Parathyroid adenoma (tissue), 2 donors: ENCODE measurements around the gene TXNDC11.

Experiments used
- H2AFZ ChIP-seq: fragments of 300-600 bp; sonication (generic); one replicate; pipeline ENCODE4 v1.7.0; 2017; ENCODE audit warnings: antibody characterized with exemption, mild to moderate bottlenecking
- H3K27ac ChIP-seq: fragments of 300-600 bp; sonication (generic); one replicate; pipeline ENCODE4 v1.7.0; 2017
- H3K27me3 ChIP-seq: fragments of 300-600 bp; sonication (generic); one replicate; pipeline ENCODE4 v1.7.0; 2017; ENCODE audit warnings: low read length; ENCODE audit not compliant: control insufficient read depth, insufficient read depth
- H3K36me3 ChIP-seq: fragments of 300-600 bp; sonication (generic); one replicate; pipeline ENCODE4 v1.7.0; 2017; ENCODE audit warnings: low read length; ENCODE audit not compliant: control insufficient read depth, insufficient read depth
- H3K4me1 ChIP-seq: fragments of 300-600 bp; sonication (generic); one replicate; pipeline ENCODE4 v1.7.0; 2017; ENCODE audit warnings: control low read depth
- H3K4me2 ChIP-seq: fragments of 300-600 bp; sonication (generic); one replicate; pipeline ENCODE4 v1.7.0; 2017; ENCODE audit warnings: low read length
- H3K4me3 ChIP-seq: fragments of 300-600 bp; sonication (generic); one replicate; pipeline ENCODE4 v1.7.0; 2017; ENCODE audit warnings: low read depth, low read length
- H3K79me2 ChIP-seq: fragments of 300-600 bp; sonication (generic); one replicate; pipeline ENCODE4 v1.7.0; 2017; ENCODE audit warnings: control low read depth
- H3K9ac ChIP-seq: fragments of 300-600 bp; sonication (generic); one replicate; pipeline ENCODE4 v1.7.0; 2017; ENCODE audit warnings: mild to moderate bottlenecking
- H3K9me3 ChIP-seq: fragments of 300-600 bp; sonication (generic); one replicate; pipeline ENCODE4 v1.7.0; 2017; ENCODE audit warnings: low read length; ENCODE audit not compliant: control insufficient read depth
- TF ChIP-seq, protein P1 (sequence below): fragments of 300-600 bp; sonication (generic); IDR thresholded peaks from one replicate; pipeline ENCODE4 v1.7.0; 2017; ENCODE audit warnings: antibody characterized with exemption, mild to moderate bottlenecking
- donor health status: primary hyperparathyroidism.

TXNDC11 gene

GRCh38 chr16:11637320-11637719, 105.3 kb downstream of the TXNDC11 start:
- Histone ChIP-seq H3K4me3 (no peak overlapping the region), H3K36me3 (no peaks in the 10 kb centered on the region), H3K9me3 (no peaks in the 10 kb centered on the region), H3K9ac (no peak overlapping the region), H3K79me2 (no peaks in the 10 kb centered on the region), H3K27me3 (no peaks in the 10 kb centered on the region), H3K4me2 (no peak overlapping the region), H3K4me1 (peaks cover 30% of the 10 kb centered on the region), H2AFZ (no peak overlapping the region), H3K27ac (no peak overlapping the region)
- TF ChIP-seq, protein P1, sequence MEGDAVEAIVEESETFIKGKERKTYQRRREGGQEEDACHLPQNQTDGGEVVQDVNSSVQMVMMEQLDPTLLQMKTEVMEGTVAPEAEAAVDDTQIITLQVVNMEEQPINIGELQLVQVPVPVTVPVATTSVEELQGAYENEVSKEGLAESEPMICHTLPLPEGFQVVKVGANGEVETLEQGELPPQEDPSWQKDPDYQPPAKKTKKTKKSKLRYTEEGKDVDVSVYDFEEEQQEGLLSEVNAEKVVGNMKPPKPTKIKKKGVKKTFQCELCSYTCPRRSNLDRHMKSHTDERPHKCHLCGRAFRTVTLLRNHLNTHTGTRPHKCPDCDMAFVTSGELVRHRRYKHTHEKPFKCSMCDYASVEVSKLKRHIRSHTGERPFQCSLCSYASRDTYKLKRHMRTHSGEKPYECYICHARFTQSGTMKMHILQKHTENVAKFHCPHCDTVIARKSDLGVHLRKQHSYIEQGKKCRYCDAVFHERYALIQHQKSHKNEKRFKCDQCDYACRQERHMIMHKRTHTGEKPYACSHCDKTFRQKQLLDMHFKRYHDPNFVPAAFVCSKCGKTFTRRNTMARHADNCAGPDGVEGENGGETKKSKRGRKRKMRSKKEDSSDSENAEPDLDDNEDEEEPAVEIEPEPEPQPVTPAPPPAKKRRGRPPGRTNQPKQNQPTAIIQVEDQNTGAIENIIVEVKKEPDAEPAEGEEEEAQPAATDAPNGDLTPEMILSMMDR: no peak

GRCh38 chr16:11636172-11636721, 106.4 kb downstream of the TXNDC11 start:
- H2AFZ ChIP-seq: peak overlapping the region; percentile 36
- H3K27ac ChIP-seq: no peak overlapping the region
- no peaks in the 10 kb centered on the region for H3K79me2 ChIP-seq
- H3K9me3 ChIP-seq: no peaks in the 10 kb centered on the region
- no peaks in the 10 kb centered on the region for H3K27me3 ChIP-seq
- no peaks in the 10 kb centered on the region for H3K36me3 ChIP-seq
- no peak overlapping the region for H3K4me2 ChIP-seq
- H3K9ac ChIP-seq: no peak overlapping the region
- TF ChIP-seq, protein P1: no peak
- H3K4me1 ChIP-seq: peaks cover 21% of the 10 kb centered on the region
- no peak overlapping the region for H3K4me3 ChIP-seq

DNA sequence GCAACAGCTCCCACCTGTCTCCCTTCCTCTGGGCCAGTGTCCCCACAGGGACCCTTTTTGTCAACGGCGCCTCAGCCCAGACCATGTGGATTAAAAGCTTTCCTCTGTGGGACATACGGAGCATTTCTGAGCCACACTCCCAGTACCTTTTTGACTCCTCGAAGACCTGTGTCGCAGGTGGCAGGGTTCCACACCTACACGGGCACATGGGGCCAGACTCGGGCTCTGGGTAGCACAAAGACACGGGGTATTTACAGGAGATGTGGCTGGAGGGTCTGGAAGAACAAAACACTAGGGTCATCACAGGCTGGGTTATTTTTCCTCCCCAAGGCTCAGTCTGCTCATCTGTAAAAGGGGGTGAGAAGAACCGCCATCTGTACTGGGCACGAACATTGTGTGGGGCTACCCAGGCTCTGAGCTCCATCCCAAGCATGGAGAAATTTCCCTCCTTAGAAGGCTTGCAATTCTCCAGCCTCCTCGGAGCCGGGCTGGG, 106.9 kb downstream of the TXNDC11 start:
- H3K9me3 ChIP-seq: no peaks in the 10 kb centered on the region

GRCh38 chr16:11635113-11635652, 107.5 kb downstream of the TXNDC11 start:
- TF ChIP-seq, protein P1: no peak
- no peak overlapping the region for H3K9ac ChIP-seq
- no peak overlapping the region for H3K4me3 ChIP-seq
- no peaks in the 10 kb centered on the region for H3K36me3 ChIP-seq
- H3K27me3 ChIP-seq: no peaks in the 10 kb centered on the region
- H2AFZ ChIP-seq: no peak overlapping the region
- H3K9me3 ChIP-seq: no peaks in the 10 kb centered on the region
- H3K4me1 ChIP-seq: peaks cover 10% of the 10 kb centered on the region
- no peaks in the 10 kb centered on the region for H3K79me2 ChIP-seq
- no peak overlapping the region for H3K4me2 ChIP-seq
- no peak overlapping the region for H3K27ac ChIP-seq

More for the DNA sequence above, 106.9 kb downstream of the TXNDC11 start:
- H3K27me3 ChIP-seq: no peaks in the 10 kb centered on the region
- H2AFZ ChIP-seq: no peak overlapping the region
- no peak overlapping the region for H3K9ac ChIP-seq
- peaks cover 16% of the 10 kb centered on the region for H3K4me1 ChIP-seq
- H3K27ac ChIP-seq: no peak overlapping the region
- no peaks in the 10 kb centered on the region for H3K79me2 ChIP-seq
- H3K4me2 ChIP-seq: no peak overlapping the region
- H3K36me3 ChIP-seq: no peaks in the 10 kb centered on the region
- H3K4me3 ChIP-seq: no peak overlapping the region
- TF ChIP-seq, protein P1: no peak

GRCh38 chr16:11634312-11634711, 108.3 kb downstream of the TXNDC11 start:
- Histone ChIP-seq H3K36me3 (no peaks in the 10 kb centered on the region), H3K4me1 (peaks cover 7% of the 10 kb centered on the region), H3K27me3 (no peaks in the 10 kb centered on the region)

More at GRCh38 chr16:11634312-11634711, 108.3 kb downstream of the TXNDC11 start:
- H2AFZ ChIP-seq: no peak overlapping the region
- H3K4me3 ChIP-seq: no peak overlapping the region
- TF ChIP-seq, protein P1: no peak
- no peaks in the 10 kb centered on the region for H3K9me3 ChIP-seq
- H3K9ac ChIP-seq: no peak overlapping the region
- no peak overlapping the region for H3K4me2 ChIP-seq
- no peak overlapping the region for H3K27ac ChIP-seq
- H3K79me2 ChIP-seq: no peaks in the 10 kb centered on the region
